Measurements from ENCODE around the gene DGKG.

The DGKG gene

DNA sequence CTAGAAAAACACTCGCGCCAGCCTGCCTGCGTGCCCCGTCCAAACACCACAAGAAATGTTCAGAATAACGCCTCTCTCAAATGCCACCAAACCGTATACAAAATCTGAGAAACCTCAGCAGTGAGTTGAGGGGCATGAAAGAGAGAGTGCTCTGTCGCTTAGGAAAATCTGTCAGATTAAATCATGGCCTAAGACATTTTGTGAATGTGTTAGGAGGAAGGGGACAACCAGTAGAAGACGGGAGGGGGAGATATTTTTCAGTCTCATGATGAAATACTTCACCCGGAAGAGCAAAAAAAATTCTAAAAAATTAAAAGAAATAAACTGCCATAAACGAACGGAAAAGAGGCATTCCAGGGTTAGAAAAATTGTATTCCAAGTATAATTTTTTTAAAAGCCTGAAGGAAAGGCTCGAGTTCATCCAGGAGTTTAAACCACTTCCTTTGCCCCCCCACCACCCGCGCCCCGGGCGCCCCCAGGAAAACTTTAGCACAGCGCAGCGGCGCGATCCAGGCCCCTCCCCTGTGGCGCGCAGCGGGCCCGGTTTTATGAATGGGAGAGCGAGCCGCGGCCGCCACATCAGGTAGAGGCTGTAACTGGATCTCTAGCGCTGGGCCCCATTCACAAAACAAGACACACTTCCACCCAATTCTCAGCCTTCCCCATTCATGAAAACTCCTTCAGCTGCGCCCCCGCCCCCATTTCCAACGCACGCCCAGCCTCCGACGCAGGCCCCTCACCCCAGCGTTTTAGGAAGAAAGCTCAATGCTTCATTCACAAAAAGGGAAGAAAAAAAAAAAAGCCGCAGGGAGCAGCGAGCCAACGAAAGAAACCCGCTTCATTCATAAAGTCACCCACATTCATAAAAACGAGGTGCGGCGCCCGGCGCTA lies 254.6 kb downstream of the DGKG start:
- peak; percentile 72 for DNase-seq (ENCODE audit: low spot score)

DNA sequence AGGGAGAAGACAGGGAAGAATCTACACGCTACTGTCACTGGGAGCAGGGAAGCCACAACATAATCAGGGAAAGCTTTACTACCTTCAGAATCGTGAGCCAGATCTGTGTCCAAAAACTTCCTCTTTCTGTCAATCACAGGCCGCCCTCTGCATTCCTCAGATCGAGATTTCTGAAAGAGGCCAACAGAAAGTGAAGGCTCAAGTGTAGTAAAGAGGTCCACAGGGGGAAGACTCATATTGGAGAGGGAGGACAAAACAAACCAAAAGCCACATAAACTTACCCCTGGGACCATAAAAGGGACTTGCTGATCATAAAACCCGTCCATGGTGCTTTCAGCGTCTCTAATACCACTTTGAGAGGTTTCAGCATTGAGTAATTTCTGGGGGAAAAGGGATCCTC lies 256.5 kb downstream of the DGKG start:
- DNase-seq (ENCODE audit: low spot score) = no peak

DNA sequence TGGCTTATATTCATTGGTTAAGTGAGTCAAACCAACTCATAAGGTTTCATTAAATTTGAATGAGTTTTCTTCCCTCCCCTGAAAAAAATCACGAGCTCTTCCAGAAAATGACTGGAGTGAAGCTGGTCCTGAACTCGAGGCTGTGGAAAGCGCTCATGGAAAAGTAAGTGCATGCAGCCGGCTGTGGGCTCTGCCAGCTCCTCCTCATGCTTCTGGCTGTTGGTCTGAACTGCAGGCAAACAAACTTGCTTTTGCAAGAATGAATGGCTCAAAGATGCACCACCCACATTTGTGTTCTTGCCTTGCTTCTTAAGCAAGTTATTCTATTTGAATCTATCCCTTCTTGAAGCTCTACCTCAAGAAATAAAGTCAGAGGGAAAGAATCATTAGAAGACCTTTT lies 259.3 kb downstream of the DGKG start:
- no peak for DNase-seq (ENCODE audit: low spot score)

DNA sequence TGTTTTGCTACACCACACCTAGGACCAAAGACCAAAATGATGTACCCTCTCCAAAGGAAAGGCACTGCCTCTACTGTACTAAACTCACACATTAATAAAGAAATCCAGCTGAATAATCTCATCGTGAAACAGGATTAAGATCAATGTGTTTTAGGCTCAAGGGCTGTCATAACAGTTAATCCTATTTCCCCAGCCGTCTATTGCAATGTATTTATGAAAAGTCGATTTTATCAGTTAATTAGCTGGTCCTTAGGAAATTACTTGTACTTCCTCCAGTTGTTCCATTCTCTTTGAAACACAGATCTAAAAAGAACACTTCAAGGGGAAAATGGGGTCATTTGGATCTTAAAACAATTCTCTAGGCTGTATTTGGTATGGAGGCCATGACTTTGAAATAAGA lies 261.6 kb downstream of the DGKG start:
- DNase-seq (ENCODE audit: low spot score) = no peak

DNA sequence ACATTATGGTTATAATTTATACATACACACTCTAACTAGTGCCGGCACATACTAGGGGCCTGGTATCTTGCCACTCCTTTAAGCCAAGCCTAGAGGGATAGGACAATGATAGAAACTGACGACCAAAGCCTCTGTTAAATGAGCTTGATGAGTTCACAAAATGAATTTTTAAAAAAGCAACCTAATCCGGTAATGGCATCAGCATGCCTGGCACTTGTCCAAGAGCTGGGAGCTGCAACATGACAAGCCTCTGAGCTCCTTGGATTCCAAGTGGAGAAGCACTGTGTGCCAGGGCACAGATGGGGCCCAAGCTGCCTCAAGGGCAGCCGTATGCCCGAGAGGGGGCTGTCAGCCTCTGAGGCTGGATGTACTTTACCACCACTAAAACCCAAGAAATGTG lies 262.9 kb downstream of the DGKG start:
- no peak for DNase-seq (ENCODE audit: low spot score)

DNA sequence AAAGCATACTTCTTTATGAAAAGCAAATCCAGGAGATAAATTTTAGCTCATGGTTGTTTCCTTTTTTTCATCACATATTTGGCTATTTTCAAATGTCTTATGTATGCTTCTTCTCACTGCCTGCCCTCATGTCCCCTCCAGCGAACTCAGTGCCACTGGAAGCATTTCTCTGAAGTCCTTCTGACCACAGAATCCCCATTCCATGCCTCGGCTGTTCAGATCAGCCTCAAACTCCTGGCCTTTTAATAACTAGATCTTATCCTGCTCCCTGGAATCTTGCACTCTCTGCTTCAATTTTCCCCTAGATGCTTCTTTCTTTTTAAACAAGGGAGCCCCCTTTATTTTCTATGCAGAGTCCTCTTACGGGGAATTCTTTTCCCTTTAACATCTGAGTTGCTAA lies 263.3 kb downstream of the DGKG start:
- no peak for DNase-seq (ENCODE audit: low spot score)

DNA sequence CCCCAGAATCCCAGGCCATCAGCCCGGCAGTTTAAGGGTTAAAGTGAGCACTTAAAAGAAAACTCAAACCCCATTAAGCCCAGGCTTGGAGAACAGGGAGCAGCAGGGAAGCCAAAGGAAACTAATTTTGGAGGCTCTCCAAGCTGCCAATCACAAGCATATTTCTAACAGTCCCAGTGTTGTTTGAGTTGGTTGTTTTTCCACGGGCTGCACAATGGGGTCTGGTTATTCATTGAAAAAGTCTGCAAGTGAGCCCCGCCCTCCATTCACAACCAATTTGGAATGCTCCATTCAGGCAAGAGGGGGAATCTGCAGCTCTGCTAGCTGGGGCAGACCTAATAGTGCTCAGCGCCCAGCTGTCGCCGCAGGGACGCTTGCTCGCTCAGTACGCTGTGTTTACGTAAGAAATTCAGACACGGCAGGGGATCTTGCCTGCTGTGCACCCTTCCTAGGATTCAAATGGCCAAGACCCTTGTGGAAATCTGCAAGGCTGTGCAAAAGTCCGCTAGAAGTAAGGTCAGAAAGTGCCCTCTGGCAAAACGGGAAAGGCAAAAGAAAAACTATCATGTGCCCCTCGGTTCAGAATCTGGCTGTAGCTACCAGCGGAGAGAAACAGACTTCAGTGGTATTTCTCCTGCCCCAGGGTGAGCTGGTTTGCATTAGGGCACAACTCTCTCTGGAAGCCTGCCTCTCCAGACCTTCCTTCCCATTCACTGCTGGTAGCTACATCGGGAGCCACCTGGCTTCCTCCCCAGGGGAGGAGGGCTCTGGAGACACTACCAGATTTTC lies 264.2 kb downstream of the DGKG start:
- no peak for DNase-seq (ENCODE audit: low spot score)

DNA sequence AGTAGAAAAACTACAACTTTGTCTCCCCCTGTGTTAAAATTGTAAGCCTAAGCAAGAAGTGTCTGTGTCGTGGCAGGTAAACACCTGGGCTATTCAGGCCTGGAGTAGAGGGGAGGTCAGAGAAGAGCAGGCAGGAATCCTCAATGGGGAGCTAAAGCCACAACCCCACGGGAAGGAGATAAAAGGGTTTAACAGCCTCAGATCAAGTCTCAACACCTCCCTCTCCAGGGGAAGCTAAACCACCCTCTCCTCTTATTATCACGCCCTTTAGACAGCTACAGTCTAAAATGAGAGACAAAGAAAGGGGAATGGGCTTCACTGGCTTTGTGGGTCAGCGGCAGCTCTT lies 264.7 kb downstream of the DGKG start:
- no peak for DNase-seq (ENCODE audit: low spot score)

Data from germinal center (tissue), 1 donor.